GM12878 (cell line): ENCODE results near the gene NEK11.

Source experiments
- EZH2 ChIP-seq: IDR thresholded peaks from 2 replicates; pipeline ENCODE4 v1.6.1; 2012; ENCODE audit warnings: low read depth, mild to moderate bottlenecking, control low read depth, inconsistent platforms, low read length, borderline replicate concordance; ENCODE audit not compliant: control insufficient read depth
- HDGF ChIP-seq: fragments of 450-650 bp; IDR thresholded peaks from 2 replicates; pipeline ENCODE4 v1.6.1; 2016; ENCODE audit warnings: antibody characterized with exemption
- POLR2A ChIP-seq: IDR thresholded peaks from 2 replicates; pipeline ENCODE4 v1.6.1; 2011; ENCODE audit warnings: low read depth, mild to moderate bottlenecking, low read length
- SPI1 ChIP-seq: IDR thresholded peaks from 2 replicates; pipeline ENCODE4 v1.6.1; 2011; ENCODE audit warnings: low read depth, mild to moderate bottlenecking, low read length, moderate library complexity, borderline replicate concordance; ENCODE audit not compliant: insufficient read depth
- TCF12 ChIP-seq: IDR thresholded peaks from 2 replicates; pipeline ENCODE4 v1.6.1; 2011; ENCODE audit warnings: low read depth, mild to moderate bottlenecking, low read length
- TF ChIP-seq, protein P1 (sequence below): fragments of 450-650 bp; IDR thresholded peaks from 2 replicates; pipeline ENCODE4 v1.6.1; 2016; ENCODE audit warnings: mild to moderate bottlenecking
- TF ChIP-seq, protein P2 (sequence below), 3 experiments: IDR thresholded peaks in 2 of 3; conservative IDR thresholded peaks in 1 of 3; 2 replicates each; pipeline ENCODE4 v1.5.1; 2011; ENCODE audit warnings: low read depth in 3 of 3, low read length in 3 of 3, mild to moderate bottlenecking in 3 of 3, control low read depth in 2 of 3, moderate library complexity in 2 of 3, inconsistent platforms in 1 of 3, mixed read lengths in 1 of 3; ENCODE audit not compliant: control insufficient read depth in 2 of 3, insufficient read depth in 1 of 3; ENCODE audit errors: extremely low read depth in 1 of 3
- TF ChIP-seq, protein P3 (sequence below): IDR thresholded peaks from 2 replicates; pipeline ENCODE4 v1.6.1; 2012; ENCODE audit warnings: low read depth, low read length, improper control_type of control experiment

DNA sequence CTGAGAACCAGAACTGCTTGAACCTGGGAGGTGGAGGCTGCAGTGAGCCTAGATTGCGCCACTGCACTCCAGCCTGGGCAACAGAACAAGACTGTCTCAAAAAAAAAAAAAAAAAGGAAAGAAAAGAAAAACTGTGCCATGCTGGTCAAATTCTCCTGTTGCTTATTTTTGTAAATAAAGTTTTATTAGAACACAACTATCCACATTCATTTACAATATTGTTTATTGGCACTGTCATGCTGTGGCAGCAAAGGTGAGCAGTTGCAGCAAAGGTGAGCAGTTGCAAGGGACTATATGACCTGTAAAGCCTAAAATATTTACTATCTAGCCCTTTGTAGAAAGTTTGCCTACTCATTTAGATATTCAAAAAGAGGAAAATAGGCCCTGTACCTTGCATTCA, 18.4 kb upstream of the NEK11 start:
- no peak for TF ChIP-seq SPI1
- no peak for TF ChIP-seq TCF12
- TF ChIP-seq POLR2A: no peak
- no peak for TF ChIP-seq HDGF
- TF ChIP-seq EZH2: no peak
- TF ChIP-seq, protein P1, sequence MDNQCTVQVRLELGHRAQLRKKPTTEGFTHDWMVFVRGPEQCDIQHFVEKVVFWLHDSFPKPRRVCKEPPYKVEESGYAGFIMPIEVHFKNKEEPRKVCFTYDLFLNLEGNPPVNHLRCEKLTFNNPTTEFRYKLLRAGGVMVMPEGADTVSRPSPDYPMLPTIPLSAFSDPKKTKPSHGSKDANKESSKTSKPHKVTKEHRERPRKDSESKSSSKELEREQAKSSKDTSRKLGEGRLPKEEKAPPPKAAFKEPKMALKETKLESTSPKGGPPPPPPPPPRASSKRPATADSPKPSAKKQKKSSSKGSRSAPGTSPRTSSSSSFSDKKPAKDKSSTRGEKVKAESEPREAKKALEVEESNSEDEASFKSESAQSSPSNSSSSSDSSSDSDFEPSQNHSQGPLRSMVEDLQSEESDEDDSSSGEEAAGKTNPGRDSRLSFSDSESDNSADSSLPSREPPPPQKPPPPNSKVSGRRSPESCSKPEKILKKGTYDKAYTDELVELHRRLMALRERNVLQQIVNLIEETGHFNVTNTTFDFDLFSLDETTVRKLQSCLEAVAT: no peak
- TF ChIP-seq, protein P2, sequence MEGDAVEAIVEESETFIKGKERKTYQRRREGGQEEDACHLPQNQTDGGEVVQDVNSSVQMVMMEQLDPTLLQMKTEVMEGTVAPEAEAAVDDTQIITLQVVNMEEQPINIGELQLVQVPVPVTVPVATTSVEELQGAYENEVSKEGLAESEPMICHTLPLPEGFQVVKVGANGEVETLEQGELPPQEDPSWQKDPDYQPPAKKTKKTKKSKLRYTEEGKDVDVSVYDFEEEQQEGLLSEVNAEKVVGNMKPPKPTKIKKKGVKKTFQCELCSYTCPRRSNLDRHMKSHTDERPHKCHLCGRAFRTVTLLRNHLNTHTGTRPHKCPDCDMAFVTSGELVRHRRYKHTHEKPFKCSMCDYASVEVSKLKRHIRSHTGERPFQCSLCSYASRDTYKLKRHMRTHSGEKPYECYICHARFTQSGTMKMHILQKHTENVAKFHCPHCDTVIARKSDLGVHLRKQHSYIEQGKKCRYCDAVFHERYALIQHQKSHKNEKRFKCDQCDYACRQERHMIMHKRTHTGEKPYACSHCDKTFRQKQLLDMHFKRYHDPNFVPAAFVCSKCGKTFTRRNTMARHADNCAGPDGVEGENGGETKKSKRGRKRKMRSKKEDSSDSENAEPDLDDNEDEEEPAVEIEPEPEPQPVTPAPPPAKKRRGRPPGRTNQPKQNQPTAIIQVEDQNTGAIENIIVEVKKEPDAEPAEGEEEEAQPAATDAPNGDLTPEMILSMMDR (IDR thresholded peaks at IDR 0.05 in 2 of 3, conservative IDR thresholded peaks at IDR 0.05 in 1 of 3; ENCODE audit: control insufficient read depth in 2 of 3, extremely low read depth in 1 of 3, insufficient read depth in 1 of 3, low read depth in 3 of 3, low read length in 3 of 3): no peak
- TF ChIP-seq, protein P3, sequence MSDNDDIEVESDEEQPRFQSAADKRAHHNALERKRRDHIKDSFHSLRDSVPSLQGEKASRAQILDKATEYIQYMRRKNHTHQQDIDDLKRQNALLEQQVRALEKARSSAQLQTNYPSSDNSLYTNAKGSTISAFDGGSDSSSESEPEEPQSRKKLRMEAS: no peak
